GM12891 (cell line): ENCODE results near the gene CYBB.

Experiments
- DNase-seq: peaks from one replicate; pipeline ENCODE4 v3.0.0; 2011; ENCODE audit warnings: low spot score; ENCODE audit not compliant: insufficient read length
- FAIRE-seq: peaks from 2 replicates; lab custom pipeline; 2011; peaks lifted over from hg19 to GRCh38; lab: Jason Lieb, UNC
- PAX5 ChIP-seq: IDR thresholded peaks from 2 replicates; pipeline ENCODE4 v1.6.1; 2011; ENCODE audit warnings: low read length, moderate library complexity, mild to moderate bottlenecking; ENCODE audit not compliant: insufficient read depth, severe bottlenecking
- POLR2A ChIP-seq: IDR thresholded peaks from 2 replicates; pipeline ENCODE4 v1.6.1; 2011; ENCODE audit warnings: low read depth, low read length, control low read depth
- POLR2AphosphoS5 ChIP-seq: IDR thresholded peaks from 2 replicates; pipeline ENCODE4 v1.6.1; 2011; ENCODE audit warnings: low read depth, low read length, control low read depth
- POU2F2 ChIP-seq: IDR thresholded peaks from 2 replicates; pipeline ENCODE4 v1.6.1; 2011; ENCODE audit warnings: low read depth, mild to moderate bottlenecking, control low read depth, low read length, moderate library complexity
- SPI1 ChIP-seq: IDR thresholded peaks from 2 replicates; pipeline ENCODE4 v1.6.1; 2011; ENCODE audit warnings: low read depth, low read length, control low read depth
- TAF1 ChIP-seq: IDR thresholded peaks from 2 replicates; pipeline ENCODE4 v1.6.1; 2011; ENCODE audit warnings: low read depth, low read length, control low read depth

The CYBB gene

DNA sequence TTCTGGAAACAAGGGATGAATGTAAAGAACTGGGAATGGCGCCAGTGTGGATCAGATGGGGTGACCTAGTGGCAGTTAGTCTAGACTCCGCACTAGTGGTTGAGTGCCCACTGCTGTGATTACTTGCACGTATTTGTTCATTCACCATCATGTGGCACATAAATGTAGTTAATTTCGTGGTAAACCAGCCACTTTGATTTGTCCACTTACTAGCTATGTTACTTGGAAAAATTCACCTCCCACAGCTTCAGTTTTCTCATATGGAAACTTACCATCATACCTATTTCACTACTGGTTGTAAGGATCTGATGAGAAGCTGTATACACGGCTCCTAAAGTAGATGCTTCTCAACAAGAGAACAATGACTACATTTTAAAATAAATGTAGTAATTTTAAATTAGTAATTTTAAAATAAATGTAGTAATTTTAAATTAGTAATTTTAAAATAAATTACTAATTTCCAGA lies 67.9 kb downstream of the CYBB start:
- DNase-seq, result no peak
- TF ChIP-seq TAF1 (no peak), PAX5 (no peak), POLR2A (no peak), POLR2AphosphoS5 (no peak), SPI1 (no peak), POU2F2 (no peak)
- no peak for FAIRE-seq

DNA sequence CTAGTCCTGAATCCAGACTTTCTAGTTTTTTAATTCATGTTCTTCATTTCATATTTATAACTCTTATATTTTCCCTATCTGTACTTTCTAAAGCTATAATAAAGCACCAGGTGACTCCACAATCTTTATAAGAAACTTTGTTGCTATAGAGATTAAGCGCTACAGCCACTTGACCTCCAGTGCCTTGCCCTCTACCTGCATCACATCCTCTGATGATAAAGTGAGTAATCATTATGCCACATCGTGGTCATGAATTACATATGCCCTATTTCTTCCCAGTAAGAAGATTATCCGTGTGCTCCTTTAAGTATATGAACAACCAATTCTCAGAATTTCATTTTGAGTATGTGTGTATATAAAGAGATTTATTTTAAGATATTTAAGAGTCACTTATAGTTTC lies 74.3 kb downstream of the CYBB start:
- FAIRE-seq, result no peak
- no peak for DNase-seq
- TF ChIP-seq POLR2AphosphoS5, result no peak
- TF ChIP-seq POLR2A, result no peak
- TF ChIP-seq TAF1, result no peak
- TF ChIP-seq POU2F2, result no peak
- no peak for TF ChIP-seq PAX5
- TF ChIP-seq SPI1, result no peak

DNA sequence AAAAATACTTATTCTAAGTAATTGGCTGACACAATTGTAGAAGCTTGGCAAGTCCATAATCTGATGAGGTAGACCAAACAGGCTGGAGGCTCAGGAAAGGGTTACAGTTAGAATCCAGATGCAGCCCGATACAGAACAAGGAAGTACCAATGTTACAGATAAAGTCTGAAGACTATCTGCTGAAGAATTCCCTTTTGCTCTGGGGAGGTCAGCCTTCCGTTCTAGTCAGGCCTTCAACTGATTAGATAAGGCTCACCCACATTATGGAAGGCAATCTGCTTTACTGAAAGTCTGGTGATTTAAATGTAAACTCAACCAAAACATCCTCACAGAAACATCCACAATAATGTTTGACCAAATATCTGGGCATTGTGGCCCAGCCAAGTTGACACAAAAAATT lies 74.9 kb downstream of the CYBB start:
- no peak for FAIRE-seq
- TF ChIP-seq POLR2AphosphoS5, result no peak
- TF ChIP-seq PAX5, result no peak
- DNase-seq, result no peak

DNA sequence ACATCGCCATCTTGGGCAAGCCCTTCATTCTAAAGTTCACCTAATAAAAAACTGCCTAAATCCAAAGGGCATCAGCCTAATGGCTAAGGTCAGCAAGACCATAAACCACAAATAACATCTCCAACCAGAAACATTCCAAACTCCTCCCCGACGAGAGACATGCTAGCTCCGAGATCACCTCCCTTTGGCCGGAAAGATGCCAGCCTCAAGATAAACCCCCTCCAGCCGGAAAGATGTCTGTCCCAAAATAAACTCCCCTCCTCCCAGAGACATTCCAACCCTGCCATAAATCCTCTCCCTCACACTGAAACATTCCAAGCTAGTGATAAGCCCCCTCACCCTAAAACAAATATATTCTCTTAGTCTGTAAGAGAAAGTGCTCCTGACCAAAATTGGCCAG lies 80.9 kb downstream of the CYBB start:
- no peak for DNase-seq
- FAIRE-seq, result no peak
- no peak for TF ChIP-seq PAX5
- TF ChIP-seq POLR2AphosphoS5, result no peak
- no peak for TF ChIP-seq POU2F2
- no peak for TF ChIP-seq POLR2A
- no peak for TF ChIP-seq TAF1
- no peak for TF ChIP-seq SPI1

DNA sequence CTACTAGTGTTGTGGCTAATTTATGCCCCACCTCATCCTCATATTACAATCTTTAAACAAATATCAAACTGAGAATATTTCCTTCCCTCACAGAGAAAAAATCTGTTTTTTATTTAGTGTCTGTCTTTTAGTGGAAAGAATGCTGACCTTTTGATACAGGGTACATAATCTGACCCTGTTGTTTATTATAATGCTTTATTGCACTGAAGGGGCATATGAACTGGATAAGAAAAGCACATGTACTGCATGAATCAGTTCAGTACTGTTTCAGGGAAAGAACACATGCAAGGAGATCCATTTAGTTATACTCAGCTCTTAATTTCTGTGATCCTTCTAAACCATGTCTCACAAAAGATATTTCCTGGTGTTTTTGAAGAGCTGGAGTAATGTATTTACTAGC lies 83.0 kb downstream of the CYBB start:
- no peak for TF ChIP-seq POU2F2
- TF ChIP-seq PAX5, result no peak
- DNase-seq (no peak), FAIRE-seq (peak; percentile 35)
